Tibial artery (tissue), 4 donors: ENCODE measurements around the gene TOM1.

Source experiments
- DNase-seq, 2 donors: peaks; one replicate each; pipeline ENCODE4 v3.0.0-alpha.2; 2019
- H3K27ac ChIP-seq, 2 donors: fragments of 200-600 bp; sonication (generic) in 1 of 2; 1 replicate in 1 of 2; 2 replicates in 1 of 2; pipeline ENCODE4 v1.5.1; 2018 to 2019; ENCODE audit warnings: mild to moderate bottlenecking in 1 of 2
- H3K27me3 ChIP-seq, 2 donors: fragments of 200-600 bp; sonication (generic) in 1 of 2; one replicate each; pipeline versions ENCODE4 v1.5.1 to v1.6.0; 2016 to 2019
- H3K36me3 ChIP-seq, 3 donors: fragments of 200-600 bp; sonication (generic) in 2 of 3; one replicate each; pipeline ENCODE4 v1.5.1; 2016 to 2019; ENCODE audit warnings: mild to moderate bottlenecking in 2 of 3
- H3K4me1 ChIP-seq, 4 donors: fragments of 200-600 bp; sonication (generic) in 2 of 4; 1 replicate in 3 of 4; 2 replicates in 1 of 4; pipeline ENCODE4 v1.5.1; 2016 to 2019
- H3K4me3 ChIP-seq, 2 donors: fragments of 200-600 bp; sonication (generic) in 1 of 2; 1 replicate in 1 of 2; 2 replicates in 1 of 2; pipeline ENCODE4 v1.5.1; 2018 to 2019; ENCODE audit warnings: mild to moderate bottlenecking in 2 of 2
- H3K9me3 ChIP-seq, 3 donors: fragments of 200-600 bp; sonication (generic) in 1 of 3; one replicate each; pipeline ENCODE4 v1.5.1; 2016 to 2019
- intact Hi-C: fragments of 100-400 bp; cut with DNase I; formaldehyde crosslinking; loops from one replicate; pipeline ENCODE4 v1.15.0; 2023; ENCODE audit warnings: low total_unique reads
- TF ChIP-seq, protein P1 (sequence below), 2 experiments: fragments of 200-600 bp in 1 of 2; fragments of 450-650 bp in 1 of 2; IDR thresholded peaks; one replicate each; pipeline ENCODE4 v1.5.1; 2017 to 2019; ENCODE audit warnings: antibody characterized with exemption in 2 of 2, mild to moderate bottlenecking in 1 of 2, moderate library complexity in 1 of 2

The TOM1 gene

DNA sequence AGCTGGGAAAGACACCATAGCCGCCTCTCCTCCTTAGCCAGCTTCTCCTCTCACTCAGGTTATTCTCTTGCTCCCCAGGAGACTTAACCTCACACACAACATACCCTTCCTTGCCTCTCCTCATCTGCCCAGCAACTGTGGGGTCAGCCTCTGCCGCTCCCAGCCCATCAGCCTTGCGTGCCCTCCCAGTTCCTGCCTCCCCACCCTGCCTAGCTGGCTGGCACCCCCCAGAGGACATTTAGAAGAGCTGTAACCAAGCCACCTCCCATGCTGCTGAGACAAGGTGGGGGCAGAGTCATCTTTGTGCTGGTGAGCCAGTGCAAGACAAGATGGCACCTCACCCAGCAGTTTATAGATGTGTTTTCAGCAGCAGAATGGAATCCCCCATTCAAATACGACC is 38.2 kb downstream of the TOM1 start:
- H3K9me3 ChIP-seq: no peaks in the 10 kb centered on the region
- no peak overlapping the region for H3K4me3 ChIP-seq
- intact Hi-C loops: no loop called here
- no peak for DNase-seq
- no peaks in the 10 kb centered on the region for H3K27me3 ChIP-seq
- peaks cover 65 to 100% (median 92%) of the 10 kb centered on the region in 3 donors for H3K36me3 ChIP-seq
- TF ChIP-seq, protein P1, sequence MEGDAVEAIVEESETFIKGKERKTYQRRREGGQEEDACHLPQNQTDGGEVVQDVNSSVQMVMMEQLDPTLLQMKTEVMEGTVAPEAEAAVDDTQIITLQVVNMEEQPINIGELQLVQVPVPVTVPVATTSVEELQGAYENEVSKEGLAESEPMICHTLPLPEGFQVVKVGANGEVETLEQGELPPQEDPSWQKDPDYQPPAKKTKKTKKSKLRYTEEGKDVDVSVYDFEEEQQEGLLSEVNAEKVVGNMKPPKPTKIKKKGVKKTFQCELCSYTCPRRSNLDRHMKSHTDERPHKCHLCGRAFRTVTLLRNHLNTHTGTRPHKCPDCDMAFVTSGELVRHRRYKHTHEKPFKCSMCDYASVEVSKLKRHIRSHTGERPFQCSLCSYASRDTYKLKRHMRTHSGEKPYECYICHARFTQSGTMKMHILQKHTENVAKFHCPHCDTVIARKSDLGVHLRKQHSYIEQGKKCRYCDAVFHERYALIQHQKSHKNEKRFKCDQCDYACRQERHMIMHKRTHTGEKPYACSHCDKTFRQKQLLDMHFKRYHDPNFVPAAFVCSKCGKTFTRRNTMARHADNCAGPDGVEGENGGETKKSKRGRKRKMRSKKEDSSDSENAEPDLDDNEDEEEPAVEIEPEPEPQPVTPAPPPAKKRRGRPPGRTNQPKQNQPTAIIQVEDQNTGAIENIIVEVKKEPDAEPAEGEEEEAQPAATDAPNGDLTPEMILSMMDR (IDR thresholded peaks at IDR 0.05): no peak
- no peaks in the 10 kb centered on the region for H3K4me1 ChIP-seq
- H3K27ac ChIP-seq: no peak overlapping the region

DNA sequence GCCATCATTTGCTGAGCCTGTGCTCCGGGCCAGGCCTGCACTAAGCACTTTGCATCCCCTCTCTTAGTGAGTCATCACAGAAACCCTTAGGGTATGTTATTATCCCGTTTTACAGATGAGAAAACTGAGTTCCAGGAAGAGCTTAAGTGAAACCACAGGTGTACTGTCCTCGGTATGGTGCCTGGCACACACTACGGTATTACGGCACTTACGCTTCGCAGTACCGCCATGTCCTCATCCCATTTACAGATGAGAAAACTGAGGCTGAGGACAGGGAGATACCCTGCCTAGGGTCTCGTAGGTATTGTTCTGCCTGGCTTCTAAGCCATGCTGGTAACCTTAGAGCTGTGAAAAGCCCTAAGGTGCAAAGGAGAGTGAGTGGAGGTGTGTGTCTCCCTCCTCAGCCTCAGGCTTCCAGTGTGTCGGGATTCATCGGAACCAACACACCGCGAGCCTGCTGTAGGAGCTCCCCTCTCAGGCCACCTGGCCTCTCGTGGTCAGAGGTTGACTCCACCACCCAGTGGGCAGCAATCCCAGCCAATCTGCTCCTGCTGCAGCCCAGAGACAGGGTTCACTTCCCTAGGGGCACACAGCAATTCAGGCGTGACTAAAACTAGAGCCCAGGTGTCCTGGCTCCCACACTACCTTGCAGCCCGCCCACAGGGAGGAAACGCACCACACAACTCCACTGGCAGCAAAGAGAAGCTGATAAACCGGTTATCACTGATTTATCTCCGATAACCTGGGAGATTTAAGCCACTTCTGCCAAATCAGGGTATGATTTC is 41.6 kb downstream of the TOM1 start:
- Histone ChIP-seq H3K36me3 (peaks cover 52 to 100% (median 90%) of the 10 kb centered on the region in 3 donors), H3K4me3 (no peak overlapping the region), H3K27me3 (no peaks in the 10 kb centered on the region), H3K9me3 (no peaks in the 10 kb centered on the region), H3K27ac (no peak overlapping the region), H3K4me1 (no peaks in the 10 kb centered on the region)
- intact Hi-C loops: loop anchor here (10.0 kb wide), 1 partner anchor 74 kb away; no protein-coding TSS in a partner anchor
- no peak for DNase-seq
- TF ChIP-seq, protein P1 (IDR thresholded peaks at IDR 0.05): no peak

- Histone ChIP-seq H3K27ac (no peak overlapping the region), H3K36me3 (peaks cover 52 to 100% (median 90%) of the 10 kb centered on the region in 3 donors), H3K9me3 (no peaks in the 10 kb centered on the region), H3K4me1 (no peaks in the 10 kb centered on the region), H3K4me3 (no peak overlapping the region), H3K27me3 (no peaks in the 10 kb centered on the region)
- intact Hi-C loops: loop anchor here (10.0 kb wide), 1 partner anchor 72 kb away; no protein-coding TSS in a partner anchor
- TF ChIP-seq, protein P1 (IDR thresholded peaks at IDR 0.05): no peak
- DNase-seq: no peak
These were observed 42.7 kb downstream of the TOM1 start for GRCh38 chr22:35342390-35342789.

- no peak overlapping the region for H3K27ac ChIP-seq
- H3K4me1 ChIP-seq: no peaks in the 10 kb centered on the region
- DNase-seq: no peak
- TF ChIP-seq, protein P1 (IDR thresholded peaks at IDR 0.05): no peak
- intact Hi-C loops: loop anchor here (10.0 kb wide), 1 partner anchor 71 kb away; no protein-coding TSS in a partner anchor
- H3K9me3 ChIP-seq: no peaks in the 10 kb centered on the region
- H3K27me3 ChIP-seq: no peaks in the 10 kb centered on the region
- no peak overlapping the region for H3K4me3 ChIP-seq
- peaks cover 48 to 99% (median 86%) of the 10 kb centered on the region in 3 donors for H3K36me3 ChIP-seq
These were observed 44.2 kb downstream of the TOM1 start for GRCh38 chr22:35343664-35344550.

DNA sequence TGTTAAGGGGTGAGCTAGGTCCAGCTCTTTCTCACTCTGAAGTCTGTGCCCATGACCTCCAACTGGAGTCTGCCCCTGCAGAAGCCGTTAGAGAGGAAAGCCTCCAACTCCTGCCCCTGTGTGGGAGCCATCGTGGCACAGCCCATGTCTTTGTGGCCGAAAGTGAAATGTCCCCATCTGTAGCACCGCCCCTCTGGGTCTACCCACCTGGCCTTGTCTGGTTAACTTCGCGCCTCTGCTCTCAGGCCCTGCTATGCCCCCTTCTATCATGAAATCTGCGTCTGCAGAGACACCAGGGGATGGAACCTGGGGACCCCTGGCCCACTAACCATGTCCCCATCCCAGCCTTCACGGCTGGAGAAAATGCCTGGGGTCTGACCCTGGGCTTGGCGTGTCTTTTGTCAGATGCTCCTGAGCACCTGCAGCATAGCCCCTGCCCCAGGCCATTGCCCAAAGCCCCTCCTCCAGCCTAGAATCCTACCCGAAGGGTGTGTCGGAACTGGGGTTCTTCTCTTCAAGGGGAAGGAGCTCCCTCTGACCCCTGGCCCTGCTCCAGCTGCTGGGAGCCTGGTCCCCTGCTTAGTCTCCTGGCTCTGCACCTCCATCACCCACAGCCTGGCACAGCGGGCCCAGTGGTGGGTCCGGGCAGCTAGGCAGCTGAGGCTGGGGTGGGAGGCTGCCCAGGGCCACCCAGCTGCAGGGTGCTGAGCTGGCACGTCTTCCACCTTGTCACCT is 45.4 kb downstream of the TOM1 start:
- Histone ChIP-seq H3K4me3 (no peak overlapping the region), H3K27ac (no peak overlapping the region), H3K4me1 (peaks cover 0 to 10% (median 2%) of the 10 kb centered on the region in 4 donors), H3K36me3 (peaks cover 40 to 87% (median 80%) of the 10 kb centered on the region in 3 donors), H3K27me3 (no peaks in the 10 kb centered on the region), H3K9me3 (no peaks in the 10 kb centered on the region)
- TF ChIP-seq, protein P1 (IDR thresholded peaks at IDR 0.05): no peak
- DNase-seq: no peak
- intact Hi-C loops: loop anchor here (10.0 kb wide), 1 partner anchor 70 kb away; no protein-coding TSS in a partner anchor
